HG02981 (cell line): Measurements from ENCODE around the gene MAPT.

Experiments
- ATAC-seq: cut with Tn5 transposase; IDR thresholded peaks from one replicate; pipeline ENCODE4 v1.9.1; 2021; ENCODE audit warnings: mild to moderate bottlenecking, moderate library complexity; ENCODE audit not compliant: unreplicated experiment

The MAPT gene

GRCh38 chr17:45969726-45970125 lies 75.4 kb downstream of the MAPT start:
- no peak for ATAC-seq

DNA sequence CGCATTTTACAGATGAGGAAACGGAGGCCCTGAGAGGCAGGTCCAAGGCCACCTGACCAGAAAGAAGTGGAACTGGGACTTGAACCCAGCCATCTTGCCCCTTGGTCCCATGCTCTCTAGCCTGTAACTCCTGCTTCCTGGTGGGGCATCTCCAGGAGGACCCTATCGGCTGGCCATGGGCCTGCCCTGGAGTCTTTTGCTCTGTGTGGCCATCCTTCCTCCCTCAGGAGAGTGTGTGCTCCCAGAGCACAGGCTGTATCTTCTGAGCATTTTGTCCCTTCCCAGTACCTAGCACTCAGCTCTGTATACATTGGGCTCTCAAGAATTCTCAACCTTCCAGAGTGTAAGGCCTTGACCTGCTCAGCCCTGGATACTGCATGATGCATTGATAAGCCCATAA lies 76.3 kb downstream of the MAPT start:
- ATAC-seq: no peak

- ATAC-seq: no peak
Measured at GRCh38 chr17:45971698-45972141, 77.4 kb downstream of the MAPT start.

- ATAC-seq: no peak
Measured at GRCh38 chr17:45972531-45972930, 78.2 kb downstream of the MAPT start.

- no peak for ATAC-seq
Measured at GRCh38 chr17:45973099-45973780, 78.9 kb downstream of the MAPT start.

GRCh38 chr17:45973946-45974859 lies 79.8 kb downstream of the MAPT start:
- ATAC-seq: no peak

- ATAC-seq: no peak
Measured at GRCh38 chr17:45974916-45975630, 80.7 kb downstream of the MAPT start.

DNA sequence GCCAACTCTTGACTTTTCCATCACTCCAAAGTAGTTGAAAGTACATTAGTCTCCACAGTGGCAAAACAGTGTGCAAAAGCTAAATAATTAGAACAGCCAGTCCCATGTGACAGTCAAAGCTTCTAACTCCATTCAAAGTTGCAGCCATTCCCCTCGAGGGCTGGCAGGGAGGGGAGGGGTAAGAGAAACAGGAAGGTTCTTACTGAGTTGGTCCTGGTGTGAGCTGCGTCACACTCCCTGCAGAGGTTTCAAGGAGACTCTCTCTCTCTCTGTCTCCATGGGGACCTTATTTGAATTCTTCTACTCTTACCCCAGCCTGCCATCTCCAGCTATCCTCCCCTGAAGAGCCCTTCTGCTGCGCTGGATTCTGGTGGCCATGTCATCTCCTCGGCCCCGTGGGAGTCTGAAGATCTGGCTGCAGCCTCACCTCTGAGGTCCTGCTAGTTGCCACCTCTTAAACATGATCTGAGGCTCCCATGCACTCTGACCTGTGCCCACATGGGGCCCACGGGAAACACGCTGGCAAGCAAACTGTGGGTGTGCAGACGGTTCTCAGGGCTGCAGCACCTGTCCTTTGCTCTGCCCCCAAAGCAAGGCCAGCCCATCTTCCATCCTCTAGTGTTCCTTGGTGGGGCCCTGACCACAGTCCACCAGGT lies 81.4 kb downstream of the MAPT start:
- no peak for ATAC-seq

- no peak for ATAC-seq
Measured at GRCh38 chr17:45976391-45976754, 82.0 kb downstream of the MAPT start.

- ATAC-seq: no peak
Measured at GRCh38 chr17:45976755-45977505, 82.6 kb downstream of the MAPT start.

DNA sequence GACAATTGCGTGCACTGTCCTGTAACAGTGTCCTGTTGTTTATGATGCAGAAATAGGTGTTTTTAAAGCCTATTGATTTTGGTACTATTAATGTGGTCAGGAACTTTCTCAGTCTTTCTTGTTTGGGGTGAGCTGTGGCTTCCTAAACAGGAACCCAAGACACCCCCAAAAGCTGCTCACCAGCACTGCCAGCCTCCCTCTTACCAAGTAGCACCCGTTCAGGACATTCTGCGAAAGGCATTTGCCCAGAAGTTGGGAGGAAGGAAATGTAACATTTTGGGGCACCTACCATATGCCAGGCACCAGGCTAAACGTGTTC lies 83.1 kb downstream of the MAPT start:
- ATAC-seq: no peak

GRCh38 chr17:45977976-45978626 lies 83.7 kb downstream of the MAPT start:
- ATAC-seq: no peak

DNA sequence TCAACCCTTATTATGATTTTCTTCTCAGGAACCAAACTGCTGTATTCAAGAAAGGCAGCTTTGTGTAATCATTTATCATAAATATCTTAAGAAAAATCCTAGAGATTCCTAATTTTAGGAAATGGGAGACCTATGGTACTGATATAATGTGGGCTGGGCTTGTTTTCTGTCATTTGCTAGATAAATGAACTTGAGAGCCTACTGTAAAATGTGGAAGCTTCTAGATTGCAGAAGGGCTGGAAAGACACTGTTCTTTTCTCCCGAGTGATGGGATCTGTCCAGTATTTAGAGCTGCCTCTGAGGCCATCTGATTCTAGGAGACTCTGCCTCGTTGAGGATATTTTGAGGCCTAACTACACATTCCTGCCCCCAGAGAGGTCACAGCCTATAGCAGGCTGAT lies 84.8 kb downstream of the MAPT start:
- no peak for ATAC-seq

GRCh38 chr17:45980855-45981254 lies 86.5 kb downstream of the MAPT start:
- no peak for ATAC-seq

DNA sequence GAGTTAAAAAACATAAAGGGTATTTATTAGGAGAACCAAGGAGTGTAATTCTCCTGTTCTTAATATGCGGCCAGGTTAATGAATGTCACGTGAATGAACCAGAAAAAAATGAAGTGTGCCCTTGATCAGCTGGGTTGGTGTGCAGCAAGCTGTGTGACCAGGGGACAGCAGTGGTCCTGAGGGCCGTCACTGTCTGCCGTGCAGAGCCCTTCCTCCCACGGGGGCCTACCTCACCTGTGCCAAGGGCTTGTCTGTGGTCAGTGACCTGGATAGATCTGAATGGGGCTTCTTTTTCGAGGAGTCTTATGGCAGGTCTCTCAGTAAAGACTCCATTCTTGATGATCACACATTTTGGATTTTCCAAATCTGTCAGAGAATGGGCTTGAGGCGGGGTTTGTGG lies 87.0 kb downstream of the MAPT start:
- ATAC-seq: no peak

- ATAC-seq: no peak
Measured at GRCh38 chr17:45982791-45983613, 88.6 kb downstream of the MAPT start.

DNA sequence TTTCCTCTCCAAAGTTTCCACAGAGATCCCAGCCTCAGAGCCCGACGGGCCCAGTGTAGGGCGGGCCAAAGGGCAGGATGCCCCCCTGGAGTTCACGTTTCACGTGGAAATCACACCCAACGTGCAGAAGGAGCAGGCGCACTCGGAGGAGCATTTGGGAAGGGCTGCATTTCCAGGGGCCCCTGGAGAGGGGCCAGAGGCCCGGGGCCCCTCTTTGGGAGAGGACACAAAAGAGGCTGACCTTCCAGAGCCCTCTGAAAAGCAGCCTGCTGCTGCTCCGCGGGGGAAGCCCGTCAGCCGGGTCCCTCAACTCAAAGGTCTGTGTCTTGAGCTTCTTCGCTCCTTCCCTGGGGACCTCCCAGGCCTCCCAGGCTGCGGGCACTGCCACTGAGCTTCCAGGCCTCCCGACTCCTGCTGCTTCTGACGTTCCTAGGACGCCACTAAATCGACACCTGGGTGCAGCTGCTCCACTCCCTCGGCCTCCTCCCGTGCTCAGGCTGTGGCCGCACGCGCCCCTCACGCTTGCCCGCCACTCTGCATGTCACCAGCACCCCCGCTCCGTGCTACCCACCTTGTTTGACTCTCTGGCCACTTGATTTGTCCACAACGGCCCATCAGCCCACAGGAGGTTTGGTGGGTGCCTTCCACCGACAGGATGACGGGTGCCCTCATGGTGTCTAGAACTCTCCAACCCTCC lies 89.4 kb downstream of the MAPT start:
- ATAC-seq: no peak

- no peak for ATAC-seq
Measured at GRCh38 chr17:45984368-45984767, 90.0 kb downstream of the MAPT start.

GRCh38 chr17:45985447-45985846 lies 91.1 kb downstream of the MAPT start:
- no peak for ATAC-seq
